Daoy (cell line): ENCODE results near the gene C8G. TPM values are rescaled to one million over a fixed set of nuclear protein-coding genes. Genes with fewer than 3 reads are reported as not detected.

ENCODE experiments used
- DNase-seq: peaks from one replicate; pipeline ENCODE4 v3.0.0-alpha.2; 2015; ENCODE audit warnings: low read depth
- total RNA-seq: library from RNA; depleted of rRNA; stranded (reverse); fragments of >200 nt; shearing (Covaris generic); gene quantifications from 2 replicates; pipeline ENCODE4 v1.2.3, GENCODE V29; 2014

Gene C8G
- total RNA-seq, 1 experiment from 2014 or later, result not detected

DNA sequence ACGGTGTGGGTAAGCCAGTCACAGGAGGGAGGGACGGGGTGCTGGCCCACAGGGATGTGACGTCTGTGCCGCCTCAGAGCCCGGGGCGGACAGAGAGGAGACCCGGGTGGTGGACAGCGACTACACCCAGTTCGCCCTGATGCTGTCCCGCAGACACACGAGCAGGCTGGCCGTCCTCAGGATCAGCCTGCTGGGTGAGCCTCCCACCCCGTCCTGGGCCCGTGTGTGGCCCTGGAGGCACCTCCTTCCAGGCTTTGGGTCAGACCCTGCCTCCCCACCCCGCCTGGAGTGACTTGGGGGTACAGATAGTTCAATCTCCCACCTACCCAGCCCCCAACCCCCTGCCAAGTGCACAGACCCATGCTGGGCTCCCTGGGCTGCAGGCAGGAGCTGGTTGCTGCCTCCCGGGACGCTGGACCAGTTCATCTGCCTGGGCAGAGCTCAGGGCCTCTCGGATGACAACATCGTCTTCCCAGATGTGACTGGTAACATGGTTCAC is 8.8 kb downstream of the C8G start:
- DNase-seq, result no peak

DNA sequence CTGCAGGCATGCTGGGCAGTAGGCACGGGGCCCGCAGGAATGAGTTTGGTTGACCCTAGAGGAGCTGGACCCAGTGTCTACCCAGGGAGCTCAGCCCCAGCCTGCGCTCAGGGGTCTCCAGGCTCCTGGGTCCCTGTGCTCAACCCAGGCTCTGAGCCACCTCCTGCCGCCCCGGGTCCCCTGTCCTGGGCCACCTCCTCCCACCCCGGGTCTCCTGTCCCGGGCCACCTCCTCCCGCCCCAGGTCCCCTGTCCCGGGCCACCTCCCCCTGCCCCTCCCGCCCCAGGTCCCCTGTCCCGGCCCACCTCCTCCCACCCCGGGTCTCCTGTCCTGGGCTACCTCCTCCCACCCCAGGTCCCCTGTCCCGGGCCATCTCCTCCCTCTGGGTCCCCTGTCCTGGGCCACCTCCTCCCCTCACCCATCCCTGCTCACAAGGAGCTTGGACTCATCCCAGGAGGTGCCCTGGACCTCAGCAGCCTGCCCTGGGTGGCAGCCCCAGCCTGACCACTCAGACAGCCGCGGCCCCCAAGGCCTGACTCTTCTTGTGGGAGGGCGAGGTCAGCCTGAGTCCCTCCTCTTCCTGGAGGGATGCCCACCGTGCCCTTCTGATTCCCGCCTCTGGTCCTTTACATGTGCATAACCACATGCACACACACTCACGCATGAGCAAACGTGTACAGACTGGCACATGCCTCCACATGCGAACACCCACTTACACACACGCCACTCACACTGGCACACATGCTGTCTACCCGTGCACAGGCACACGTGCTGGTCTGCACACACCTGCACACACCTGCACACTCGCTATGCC is 9.4 kb downstream of the C8G start:
- DNase-seq, result no peak

DNA sequence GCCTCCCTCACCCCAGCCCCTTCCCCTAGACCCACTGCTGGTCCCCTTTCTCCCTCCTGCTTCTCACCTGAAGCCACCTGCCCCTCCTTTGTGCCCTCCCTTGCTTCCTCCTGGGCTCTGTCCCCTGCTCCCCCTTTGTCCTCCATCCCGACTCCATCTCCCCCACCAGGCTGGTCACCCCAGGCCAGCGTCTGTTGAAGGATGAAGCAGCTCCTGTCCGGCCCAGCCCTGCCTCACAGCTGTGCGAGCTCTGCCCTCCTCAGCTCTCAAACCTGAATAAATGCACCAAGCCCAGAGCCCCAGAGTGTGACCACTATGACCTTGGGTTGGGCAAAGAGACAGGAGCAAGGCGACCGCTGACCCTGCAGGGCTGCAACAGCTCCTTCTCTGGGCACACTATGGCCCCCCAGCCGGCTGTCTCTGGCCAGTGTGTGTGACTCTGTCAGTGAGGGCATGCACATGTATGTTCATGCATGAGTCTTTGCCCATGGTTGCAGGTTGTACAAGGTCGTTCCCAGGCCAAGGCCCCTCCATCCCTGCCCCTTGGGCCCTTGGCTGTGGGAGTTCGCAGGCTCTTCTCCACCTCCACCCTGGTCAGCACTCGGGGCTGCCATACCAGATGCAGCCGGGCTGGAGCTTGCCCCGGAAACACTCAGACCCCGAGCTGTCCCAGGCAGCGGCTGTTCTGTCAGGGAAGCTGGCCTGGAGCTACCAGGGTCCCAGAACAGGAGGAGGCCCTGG is 10.3 kb downstream of the C8G start:
- no peak for DNase-seq

DNA sequence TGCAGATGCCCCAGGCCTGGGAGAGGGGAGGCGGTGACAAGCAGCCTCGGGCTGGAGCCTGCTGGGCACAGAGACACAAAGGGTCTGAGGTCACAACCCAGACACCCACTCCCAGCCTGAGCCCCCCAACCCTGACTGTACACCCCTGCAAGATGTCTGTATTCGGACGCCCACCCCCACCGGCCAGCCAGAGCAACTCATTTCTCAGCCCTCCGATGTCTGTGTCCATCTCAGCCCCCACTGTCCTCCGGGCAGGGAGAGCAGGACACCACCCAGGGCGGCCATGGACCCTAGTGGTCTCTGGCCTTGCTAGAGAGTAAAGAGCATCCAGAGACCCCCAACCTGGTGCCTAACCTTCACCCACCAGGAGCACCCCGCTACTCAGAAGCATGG is 10.9 kb downstream of the C8G start:
- DNase-seq, result no peak

DNA sequence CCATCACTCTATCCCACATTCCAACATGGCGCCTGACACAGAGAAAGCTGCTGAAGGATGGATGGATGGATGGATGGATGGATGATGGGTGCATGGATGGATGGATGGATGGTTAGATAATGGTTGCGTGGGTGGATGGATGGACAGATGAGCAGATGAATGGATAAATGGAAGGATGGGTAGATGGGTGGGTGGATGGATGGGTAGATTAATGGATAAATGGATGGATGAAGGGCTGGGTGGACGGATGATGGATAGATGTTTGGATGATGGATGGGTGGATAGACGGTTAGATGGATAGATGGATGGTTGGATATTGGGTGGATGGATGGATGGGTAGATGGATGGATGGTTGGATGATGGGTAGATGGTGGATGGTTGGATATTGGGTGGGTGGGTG is 11.6 kb downstream of the C8G start:
- DNase-seq, result no peak

DNA sequence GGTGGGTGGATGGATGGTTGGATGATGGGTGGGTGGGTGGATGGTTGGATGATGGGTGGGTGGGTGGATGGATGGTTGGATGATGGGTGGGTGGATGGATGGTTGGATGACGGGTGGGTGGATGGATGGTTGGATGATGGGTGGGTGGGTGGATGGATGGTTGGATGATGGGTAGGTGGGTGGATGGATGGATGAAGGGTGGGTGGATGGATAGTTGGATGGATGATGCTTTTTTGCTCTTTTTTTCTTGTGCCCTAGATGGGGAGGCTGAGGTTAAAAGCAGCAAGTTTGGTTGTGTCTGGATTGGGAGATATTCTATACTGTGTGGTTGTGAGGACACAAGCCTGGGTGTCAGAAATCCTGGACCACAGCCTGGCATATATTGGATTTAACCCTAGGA is 12.4 kb downstream of the C8G start:
- no peak for DNase-seq

DNA sequence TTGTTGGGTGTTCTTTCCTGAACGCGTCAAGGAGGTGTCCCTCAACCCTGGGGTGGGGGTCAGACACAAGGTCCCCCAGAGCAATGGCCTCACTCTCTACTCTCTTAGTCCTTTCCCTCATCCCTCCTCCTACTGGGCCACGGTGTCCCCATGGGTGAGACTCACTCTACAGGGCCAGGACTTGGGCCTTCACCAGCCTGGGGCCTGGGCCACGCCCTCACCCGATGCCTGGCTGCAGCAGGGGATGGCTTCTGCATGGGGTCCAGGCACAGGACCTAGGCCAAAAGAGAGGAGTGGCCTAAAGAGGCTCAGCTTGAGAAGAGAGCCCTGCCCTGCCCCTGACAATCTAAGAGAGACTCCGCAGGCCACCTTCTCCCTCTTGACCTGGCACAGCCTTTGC is 12.9 kb downstream of the C8G start:
- no peak for DNase-seq

DNA sequence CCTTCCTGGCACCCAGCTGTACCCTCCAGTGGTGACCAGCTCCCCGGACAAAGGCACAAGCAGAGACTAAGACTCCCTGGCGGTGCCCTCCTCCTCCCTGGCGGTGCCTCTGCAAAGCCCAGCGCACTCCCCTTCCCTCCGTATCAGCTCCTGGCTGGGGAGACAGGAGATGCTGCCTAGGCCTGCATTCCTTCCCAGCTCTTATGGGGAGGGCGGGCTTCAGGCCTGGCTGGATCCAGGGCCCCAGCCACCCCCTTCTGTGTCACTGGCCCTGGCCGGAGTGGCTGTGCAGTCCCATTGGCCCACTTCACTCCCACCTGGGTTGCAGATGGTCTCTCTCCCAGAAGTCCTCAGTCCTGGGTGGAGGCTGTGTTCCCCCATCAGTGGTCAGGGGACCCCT is 13.4 kb downstream of the C8G start:
- DNase-seq, result no peak

DNA sequence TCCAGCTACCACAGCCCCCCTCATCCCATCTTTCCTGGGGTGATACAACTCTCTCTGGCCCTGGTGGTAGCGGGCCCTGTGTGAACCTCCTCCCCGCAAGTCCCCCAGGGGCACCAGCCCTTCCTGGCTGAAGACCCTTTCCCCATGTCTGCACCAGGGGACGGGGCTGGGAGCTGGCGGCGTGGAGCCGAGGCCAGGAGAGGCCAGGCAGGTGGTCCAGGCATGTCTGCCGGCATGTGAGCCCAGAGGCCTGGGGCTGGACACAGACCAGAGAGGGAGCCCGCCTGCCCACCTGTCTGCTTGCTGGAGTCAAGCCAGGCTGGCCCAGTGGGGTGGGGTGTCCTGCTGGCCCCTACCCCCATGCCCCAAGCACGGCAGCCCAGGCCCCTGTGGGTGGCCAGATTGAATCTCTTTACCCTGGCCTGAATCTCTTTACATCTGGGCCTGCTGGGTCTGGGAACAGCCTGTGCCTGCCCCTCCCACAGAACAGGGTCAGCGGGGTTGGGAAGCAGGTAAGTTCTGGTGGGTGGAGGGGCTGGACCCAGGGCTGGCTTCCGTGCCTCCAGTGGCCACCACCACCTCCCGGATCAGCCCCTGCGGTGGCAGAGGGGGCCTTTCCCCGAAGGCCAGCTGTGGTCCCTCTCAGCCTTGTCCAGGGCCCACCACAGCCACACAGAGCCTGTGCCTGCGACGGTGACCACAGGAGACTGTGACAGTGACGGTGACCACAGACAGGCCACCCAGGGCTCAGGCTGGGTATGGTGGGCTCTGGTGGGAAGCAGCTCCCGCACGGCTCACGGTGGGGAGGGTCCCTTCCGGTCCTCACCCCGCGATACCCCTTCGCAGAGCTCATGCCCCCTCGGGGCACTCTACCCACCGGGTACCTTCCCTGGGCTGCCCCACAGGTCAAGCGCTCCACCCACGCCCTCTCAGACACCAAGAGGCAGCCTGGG is 14.1 kb downstream of the C8G start:
- no peak for DNase-seq

DNA sequence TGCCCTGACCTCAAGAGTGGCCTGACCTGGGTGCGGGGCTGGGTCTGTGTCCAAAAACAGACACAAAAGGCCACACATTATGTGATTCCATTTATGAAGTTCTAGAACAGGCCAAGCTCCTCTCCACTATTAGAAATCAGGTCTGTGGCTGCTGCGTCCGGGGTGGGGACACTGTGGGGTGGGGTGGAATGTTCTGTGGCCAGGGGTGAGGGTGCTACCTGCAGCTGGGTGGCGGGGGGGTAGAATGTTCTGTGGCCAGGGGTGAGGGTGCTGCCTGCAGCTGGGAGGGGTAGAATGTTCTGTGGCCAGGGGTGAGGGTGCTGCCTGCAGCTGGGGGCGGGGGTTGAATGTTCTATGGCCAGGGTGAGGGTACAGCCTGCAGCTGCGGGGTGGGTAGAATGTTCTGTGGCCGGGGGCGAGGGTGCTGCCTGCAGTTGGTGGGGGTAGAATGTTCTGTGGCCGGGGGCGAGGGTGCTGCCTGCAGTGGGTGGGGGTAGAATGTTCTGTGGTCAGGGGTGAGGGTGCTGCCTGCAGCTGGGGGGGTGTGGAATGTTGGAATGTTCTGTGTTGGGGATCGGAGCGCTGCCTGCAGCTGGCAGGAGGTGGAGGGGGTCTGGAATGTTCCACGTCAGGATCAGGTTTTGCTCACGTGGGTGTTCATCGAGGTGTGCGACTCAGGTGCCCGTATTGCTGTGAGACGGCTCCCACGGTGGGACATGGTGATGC is 15.3 kb downstream of the C8G start:
- no peak for DNase-seq

DNA sequence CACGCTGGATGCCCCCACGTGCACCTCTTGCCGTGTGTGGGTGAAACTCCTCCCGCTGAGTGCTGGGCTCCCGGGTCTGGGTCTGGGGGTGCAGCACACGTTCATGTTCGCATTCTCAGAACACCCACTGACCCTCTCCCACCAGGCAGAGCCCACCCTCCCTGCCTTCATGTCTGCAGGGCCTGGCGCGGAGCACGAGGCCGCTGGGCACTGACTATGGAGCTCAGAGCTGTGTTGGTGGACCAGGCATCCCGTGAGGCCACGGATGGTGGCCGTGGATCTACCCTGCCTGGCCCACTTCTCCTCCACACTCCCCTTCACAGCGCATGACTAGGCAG is 15.9 kb downstream of the C8G start:
- DNase-seq, result no peak

DNA sequence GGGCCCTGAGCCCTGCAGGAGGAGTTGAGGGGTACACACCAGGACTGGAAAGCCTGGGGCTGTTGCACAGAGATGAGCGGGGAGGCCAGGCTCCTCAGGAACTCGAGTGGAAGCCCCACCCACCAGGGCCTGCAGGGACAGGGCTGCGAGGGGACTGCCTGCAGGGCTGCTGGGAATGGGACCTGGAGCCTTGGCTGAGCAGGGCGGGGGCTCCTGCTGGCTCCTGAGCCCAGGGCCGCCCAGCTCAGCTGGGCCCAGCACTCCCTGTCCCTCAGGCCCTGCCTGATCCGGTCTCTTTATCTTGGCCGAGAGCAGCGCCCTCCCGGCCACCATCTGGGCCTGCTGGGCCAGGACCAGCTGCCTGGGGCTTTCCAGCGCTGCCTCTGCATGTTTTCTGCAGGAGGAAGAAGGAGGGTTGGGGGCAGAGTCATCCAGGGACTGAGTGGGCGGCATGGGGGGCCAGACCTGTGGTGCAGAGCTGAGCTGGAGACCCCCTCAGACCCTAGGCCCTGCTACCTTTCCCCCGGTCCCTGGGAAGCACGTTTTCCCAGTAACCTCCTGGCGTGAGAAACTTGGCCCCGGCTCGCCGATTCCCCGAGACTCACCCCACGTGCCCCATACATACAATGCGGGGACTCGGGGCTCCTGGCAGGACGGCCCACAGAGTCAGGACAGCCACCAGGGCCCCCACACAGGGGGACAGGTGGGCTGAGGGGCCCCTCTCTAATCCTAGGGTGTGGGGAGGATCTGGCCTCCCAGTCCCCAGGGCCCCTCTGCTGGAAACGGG is 16.4 kb downstream of the C8G start:
- DNase-seq, result no peak

DNA sequence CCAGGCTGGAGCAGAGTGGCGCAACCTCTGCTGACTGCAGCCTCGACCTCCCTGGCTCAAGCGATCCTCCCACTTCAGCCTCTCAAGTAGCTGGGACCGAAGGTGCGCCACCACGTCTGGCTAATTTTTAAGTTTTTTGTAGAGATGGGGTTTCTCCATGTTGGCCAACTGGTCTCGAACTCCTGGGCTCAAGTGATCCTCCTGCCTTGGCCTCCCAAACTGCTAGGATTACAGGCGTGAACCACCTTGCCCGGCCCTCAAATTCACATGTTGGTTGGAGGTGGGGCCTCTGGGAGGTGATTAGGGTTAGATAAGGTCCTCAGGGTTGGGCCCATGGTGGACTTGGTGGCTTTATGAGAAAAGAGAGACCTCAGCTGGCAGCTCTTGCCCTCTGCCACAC is 17.1 kb downstream of the C8G start:
- no peak for DNase-seq

DNA sequence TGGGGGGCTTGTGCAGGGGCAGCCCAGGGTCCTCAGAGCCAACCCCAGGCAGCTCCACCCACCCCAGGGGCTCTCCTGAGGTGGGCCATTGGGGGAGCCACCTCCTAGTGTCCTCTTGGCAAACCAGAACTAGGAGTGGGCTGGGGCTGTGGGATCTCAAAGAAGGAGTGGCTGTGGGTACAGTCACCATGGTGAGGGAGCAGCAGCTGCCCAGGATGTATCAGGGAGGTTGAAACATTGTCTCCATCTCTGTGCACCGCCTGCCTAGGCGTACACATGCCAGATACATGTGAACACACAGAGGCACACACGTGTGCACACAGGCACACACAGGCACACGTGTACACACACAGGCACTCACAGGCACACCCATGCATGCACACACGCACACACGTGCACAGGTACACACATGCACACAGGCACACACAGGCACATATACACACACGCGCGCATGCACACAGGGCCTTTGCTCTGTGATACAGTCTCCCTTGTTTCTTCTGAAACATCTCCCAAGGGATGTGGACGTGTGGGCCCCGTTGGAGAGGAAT is 17.7 kb downstream of the C8G start:
- DNase-seq, result no peak

DNA sequence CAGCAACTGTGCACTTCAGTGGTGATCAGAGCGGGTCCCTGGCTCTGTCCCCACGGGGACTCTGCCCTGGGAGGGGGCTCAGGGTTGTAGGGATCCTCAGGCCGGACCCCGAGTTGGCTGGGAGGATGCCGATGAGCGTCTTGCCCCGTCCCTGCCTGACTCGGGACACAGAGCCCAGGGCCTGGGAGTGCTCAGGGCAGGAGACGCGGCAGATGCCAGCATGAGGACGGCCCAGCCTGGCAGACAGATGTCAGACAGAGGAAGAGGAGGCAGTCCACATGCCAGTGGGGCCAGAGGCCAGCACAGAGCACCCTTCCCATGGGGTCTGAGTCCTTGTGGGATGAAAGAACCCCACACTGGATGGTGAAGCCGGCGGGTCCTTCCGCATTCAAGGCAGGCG is 18.3 kb downstream of the C8G start:
- no peak for DNase-seq

DNA sequence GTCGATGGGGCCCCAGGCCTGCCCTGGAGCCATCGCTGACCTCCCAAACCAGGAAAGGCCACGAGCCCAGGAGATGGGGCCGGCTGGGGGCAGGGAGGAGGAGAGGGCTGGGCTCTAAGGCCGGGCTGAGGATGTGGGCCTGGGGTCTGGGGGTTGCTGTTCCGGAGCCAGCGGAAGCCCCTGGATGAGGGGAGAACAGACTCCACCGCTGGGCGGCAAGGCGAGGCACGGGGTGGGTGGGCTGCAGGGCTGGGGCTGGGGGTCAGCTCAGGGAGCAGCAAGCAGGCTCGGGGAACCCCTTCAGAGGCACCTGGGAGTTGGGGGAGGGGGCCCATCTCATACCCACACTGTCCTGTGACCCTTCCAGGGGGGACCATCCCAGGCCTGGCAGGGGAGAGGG is 18.7 kb downstream of the C8G start:
- DNase-seq, result no peak

DNA sequence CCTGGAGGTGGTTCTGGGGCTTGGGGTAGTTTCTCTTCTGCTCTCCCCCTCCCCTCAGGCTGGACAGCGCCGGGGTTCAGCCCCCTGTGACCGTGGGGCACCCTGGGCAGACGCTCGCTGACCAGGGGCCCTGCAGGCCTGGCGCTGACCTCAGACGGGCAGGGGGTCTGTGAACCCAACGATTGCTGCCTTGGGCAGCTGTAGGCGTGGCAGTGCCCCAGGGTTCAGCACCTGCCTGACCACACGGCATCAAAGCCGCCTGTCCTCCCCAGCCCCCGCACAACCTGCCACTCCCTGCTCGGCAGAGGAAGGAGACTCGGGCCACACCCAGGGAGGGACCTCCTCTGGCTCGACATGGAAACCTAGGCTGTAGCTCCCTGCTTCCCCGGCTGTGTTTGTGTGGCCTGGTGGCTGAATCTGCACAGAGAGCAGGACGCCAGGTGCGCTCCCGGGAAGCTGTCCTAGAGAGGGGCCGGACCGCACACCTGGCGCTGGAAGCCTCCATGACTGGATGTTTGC is 19.2 kb downstream of the C8G start:
- DNase-seq, result no peak

DNA sequence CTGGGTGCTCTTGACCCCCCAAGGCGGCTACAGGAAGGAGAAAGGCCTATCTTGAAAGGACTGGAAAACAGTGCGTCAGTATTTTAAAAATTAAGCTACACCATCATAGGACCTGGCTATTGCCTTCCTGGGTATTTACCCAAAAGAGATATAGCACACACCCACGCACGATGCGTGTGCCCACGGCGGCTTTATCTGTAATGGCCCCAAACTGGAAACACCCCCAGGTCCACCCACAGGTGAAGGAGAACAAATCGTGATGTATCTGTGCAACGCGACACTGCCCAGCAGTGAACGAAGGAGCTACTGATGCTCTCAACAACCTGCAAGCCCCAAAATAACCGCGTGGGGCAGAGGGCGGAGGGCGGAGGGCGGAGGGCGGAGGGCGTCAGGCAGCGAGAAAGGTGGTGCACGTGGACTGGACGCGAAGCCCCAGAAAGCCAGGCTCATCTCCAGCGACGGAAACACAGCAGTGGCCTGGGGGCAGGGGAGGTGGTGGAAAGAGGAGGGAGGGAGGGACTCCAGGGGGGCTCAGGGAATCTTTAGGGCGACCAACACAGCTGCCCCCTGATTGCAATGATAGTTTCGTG is 19.9 kb downstream of the C8G start:
- DNase-seq, result no peak

DNA sequence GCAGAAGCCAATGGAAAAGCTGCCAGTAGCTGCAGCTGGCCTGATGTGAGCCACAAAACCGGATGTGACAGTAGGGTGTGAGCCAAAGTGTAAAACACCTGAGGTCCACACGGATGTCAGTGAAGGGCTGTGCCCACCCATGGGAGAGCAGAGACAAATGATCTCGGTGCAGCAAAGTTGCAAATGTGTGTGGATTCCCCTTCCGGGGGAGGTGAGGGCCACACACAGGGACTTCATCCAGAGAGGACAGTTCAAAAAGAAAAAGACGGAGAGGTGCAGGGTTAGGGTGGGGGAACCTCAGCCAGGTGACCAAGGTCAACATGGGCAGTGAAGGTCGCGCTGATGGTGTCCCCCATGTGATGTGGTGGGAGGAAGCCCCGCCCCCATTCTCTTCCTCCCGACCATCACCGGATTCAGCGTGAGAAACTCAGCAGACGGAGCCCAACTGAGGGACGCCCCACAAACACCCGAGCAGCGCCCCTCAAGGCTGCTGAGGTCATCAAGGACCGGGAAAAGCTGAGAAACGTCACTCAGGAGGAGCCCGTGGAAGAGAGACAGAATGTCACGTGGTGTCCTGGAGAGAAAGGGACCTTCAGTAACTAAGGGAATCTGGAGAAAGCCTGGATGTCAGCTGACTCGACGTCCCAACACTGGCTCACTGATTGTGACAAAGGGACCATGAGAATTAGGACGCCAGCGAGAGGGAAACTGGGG is 20.9 kb downstream of the C8G start:
- no peak for DNase-seq
